HAP-1 (cell line): ENCODE results near the gene MAB21L3.

Experiments used
- DNase-seq, 2 experiments: peaks; one replicate each; pipeline ENCODE4 v3.0.0-alpha.2; 2016 to 2020; ENCODE audit warnings: low spot score in 2 of 2
- H3K27me3 ChIP-seq: fragments of 250-450 bp; sonication (Bioruptor Pico); 2 replicates; pipeline ENCODE4 v1.5.1; 2020; ENCODE audit warnings: low read depth, mild to moderate bottlenecking, moderate library complexity
- H3K36me3 ChIP-seq: fragments of 250-450 bp; sonication (Bioruptor Pico); replicated peaks from 2 replicates; pipeline ENCODE4 v1.5.1; 2020; ENCODE audit warnings: mild to moderate bottlenecking
- H3K4me1 ChIP-seq: fragments of 250-450 bp; sonication (Bioruptor Pico); 2 replicates; pipeline ENCODE4 v1.5.1; 2020; ENCODE audit warnings: mild to moderate bottlenecking
- H3K4me3 ChIP-seq: fragments of 250-450 bp; sonication (Bioruptor Pico); 2 replicates; pipeline ENCODE4 v1.5.1; 2020; ENCODE audit warnings: mild to moderate bottlenecking, moderate library complexity
- H3K9me3 ChIP-seq: fragments of 250-450 bp; sonication (Bioruptor Pico); 2 replicates; pipeline ENCODE4 v1.5.1; 2020; ENCODE audit warnings: mild to moderate bottlenecking, moderate library complexity
- in situ Hi-C: fragments of 300-500 bp; cut with MboI; formaldehyde crosslinking; loops from 3 replicates; pipeline ENCODE4 v1.14.3; 2020; ENCODE audit warnings: low sequenced_read_pairs, inconsistent platforms, mixed read lengths

MAB21L3 gene

DNA sequence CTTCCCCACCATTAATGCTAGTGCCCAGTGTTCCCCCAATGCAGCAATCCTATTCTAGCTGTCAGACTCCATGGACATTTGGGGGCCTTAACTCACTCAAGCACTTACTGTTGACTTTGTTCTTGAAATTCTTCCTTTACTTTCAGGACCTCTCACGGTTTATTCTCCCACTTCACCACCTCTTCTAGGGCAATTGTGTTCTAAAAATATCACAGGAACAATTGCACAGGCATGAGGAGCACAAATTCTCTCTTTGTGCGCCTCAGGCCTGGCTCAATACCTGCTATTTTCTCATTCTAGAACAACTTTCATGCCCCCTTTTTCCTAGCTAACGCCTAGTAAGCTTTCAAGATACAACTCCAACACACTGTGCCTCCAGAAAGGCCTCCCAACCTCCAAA, 7.3 kb downstream of the MAB21L3 start:
- Histone ChIP-seq H3K9me3 (no peaks in the 10 kb centered on the region), H3K4me3 (no peak overlapping the region), H3K27me3 (no peaks in the 10 kb centered on the region), H3K4me1 (no peaks in the 10 kb centered on the region), H3K36me3 (no peaks in the 10 kb centered on the region)
- DNase-seq: no peak
- in situ Hi-C loops: no loop called here

DNA sequence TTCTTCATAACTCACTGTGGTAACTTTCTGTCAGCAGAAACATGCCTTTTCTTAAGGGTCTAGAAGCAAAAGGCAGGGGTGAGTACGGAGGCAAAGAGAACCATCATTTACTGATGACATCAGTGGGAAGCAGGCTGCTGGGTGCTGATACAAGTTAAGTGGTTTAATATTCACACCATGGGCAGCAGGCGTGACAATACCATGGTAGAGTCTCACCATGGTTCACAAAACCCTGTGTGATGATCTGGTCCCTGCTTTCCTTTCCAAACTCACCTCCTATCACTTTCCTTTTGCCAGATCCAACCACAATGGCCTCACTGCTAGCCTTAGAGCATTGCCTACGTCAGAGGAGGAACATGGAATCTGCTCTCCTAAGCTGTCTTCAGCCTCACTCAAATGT, 8.7 kb downstream of the MAB21L3 start:
- Histone ChIP-seq H3K4me3 (no peak overlapping the region), H3K4me1 (no peaks in the 10 kb centered on the region), H3K9me3 (no peaks in the 10 kb centered on the region), H3K36me3 (no peaks in the 10 kb centered on the region), H3K27me3 (no peaks in the 10 kb centered on the region)
- in situ Hi-C loops: no loop called here
- DNase-seq: no peak

- no peak overlapping the region for H3K4me3 ChIP-seq
- no peak for DNase-seq
- in situ Hi-C loops: no loop called here
- H3K27me3 ChIP-seq: no peaks in the 10 kb centered on the region
- no peaks in the 10 kb centered on the region for H3K9me3 ChIP-seq
- peaks cover 7% of the 10 kb centered on the region; the same call in 1 of the 2 replicates for H3K4me1 ChIP-seq
- no peaks in the 10 kb centered on the region for H3K36me3 ChIP-seq
These were observed 12.0 kb downstream of the MAB21L3 start for GRCh38 chr1:116122955-116123757.

GRCh38 chr1:116123837-116124533, 12.8 kb downstream of the MAB21L3 start:
- Histone ChIP-seq H3K4me3 (no peak overlapping the region), H3K9me3 (no peaks in the 10 kb centered on the region), H3K27me3 (no peaks in the 10 kb centered on the region), H3K36me3 (no peaks in the 10 kb centered on the region), H3K4me1 (peaks cover 7% of the 10 kb centered on the region; the same call in 1 of the 2 replicates)
- DNase-seq: no peak
- in situ Hi-C loops: no loop called here

DNA sequence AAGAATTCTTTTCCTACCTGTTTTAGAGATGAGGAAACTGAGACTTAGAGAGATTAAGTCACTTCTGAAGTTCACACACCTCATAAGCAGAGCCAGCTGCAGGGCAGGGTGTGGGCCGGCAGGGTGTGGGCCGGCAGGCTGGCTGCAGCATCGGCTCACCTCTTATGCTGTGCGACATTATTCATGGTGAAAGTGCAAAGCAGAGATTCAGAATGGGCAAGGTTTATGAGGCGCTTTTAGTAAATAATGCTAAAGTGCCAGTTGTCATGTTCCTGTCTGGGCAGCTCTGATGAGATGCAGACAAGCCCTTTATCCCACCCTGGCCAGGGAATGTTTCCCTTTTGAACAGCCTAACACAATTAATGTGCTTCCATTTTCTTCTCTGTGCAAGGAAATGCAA, 14.6 kb downstream of the MAB21L3 start:
- DNase-seq: no peak
- H3K4me3 ChIP-seq: no peak overlapping the region
- H3K9me3 ChIP-seq: no peaks in the 10 kb centered on the region
- no peaks in the 10 kb centered on the region for H3K27me3 ChIP-seq
- no peaks in the 10 kb centered on the region for H3K36me3 ChIP-seq
- peaks cover 7% of the 10 kb centered on the region; the same call in 1 of the 2 replicates for H3K4me1 ChIP-seq
- in situ Hi-C loops: no loop called here

DNA sequence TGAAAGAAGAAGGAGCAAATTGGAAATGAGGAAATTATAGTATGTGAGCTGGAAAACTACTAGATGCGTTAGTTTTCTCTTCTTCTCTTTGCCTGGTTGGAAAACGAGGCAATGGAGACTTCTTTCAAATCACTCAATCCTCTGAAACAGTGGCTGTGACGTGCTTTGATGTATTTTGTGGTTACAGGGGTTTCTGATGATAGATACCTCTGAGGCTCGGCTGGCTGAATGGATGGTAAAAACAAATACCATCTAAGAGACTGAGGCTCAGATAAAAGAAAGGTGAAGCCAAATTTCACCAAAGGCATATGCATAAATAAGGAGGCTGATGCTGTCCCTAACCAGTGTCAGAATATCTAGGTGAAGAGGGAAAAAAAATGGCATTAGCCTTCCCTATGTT, 15.1 kb downstream of the MAB21L3 start:
- no peak for DNase-seq

GRCh38 chr1:116127123-116127847, 16.1 kb downstream of the MAB21L3 start:
- Histone ChIP-seq H3K9me3 (no peaks in the 10 kb centered on the region), H3K4me3 (no peak overlapping the region), H3K36me3 (no peaks in the 10 kb centered on the region), H3K27me3 (no peaks in the 10 kb centered on the region), H3K4me1 (peaks cover 7% of the 10 kb centered on the region; the same call in 1 of the 2 replicates)
- in situ Hi-C loops: no loop called here
- no peak for DNase-seq

More for the DNA sequence above, 15.1 kb downstream of the MAB21L3 start:
- no peaks in the 10 kb centered on the region for H3K9me3 ChIP-seq
- no peak overlapping the region for H3K4me3 ChIP-seq
- in situ Hi-C loops: no loop called here
- H3K36me3 ChIP-seq: no peaks in the 10 kb centered on the region
- H3K4me1 ChIP-seq: peaks cover 7% of the 10 kb centered on the region; the same call in 1 of the 2 replicates
- H3K27me3 ChIP-seq: no peaks in the 10 kb centered on the region

GRCh38 chr1:116127848-116128540, 16.8 kb downstream of the MAB21L3 start:
- Histone ChIP-seq H3K36me3 (no peaks in the 10 kb centered on the region), H3K9me3 (no peaks in the 10 kb centered on the region), H3K4me3 (no peak overlapping the region), H3K27me3 (no peaks in the 10 kb centered on the region), H3K4me1 (peaks cover 7% of the 10 kb centered on the region; the same call in 1 of the 2 replicates)
- in situ Hi-C loops: no loop called here
- DNase-seq: no peak

DNA sequence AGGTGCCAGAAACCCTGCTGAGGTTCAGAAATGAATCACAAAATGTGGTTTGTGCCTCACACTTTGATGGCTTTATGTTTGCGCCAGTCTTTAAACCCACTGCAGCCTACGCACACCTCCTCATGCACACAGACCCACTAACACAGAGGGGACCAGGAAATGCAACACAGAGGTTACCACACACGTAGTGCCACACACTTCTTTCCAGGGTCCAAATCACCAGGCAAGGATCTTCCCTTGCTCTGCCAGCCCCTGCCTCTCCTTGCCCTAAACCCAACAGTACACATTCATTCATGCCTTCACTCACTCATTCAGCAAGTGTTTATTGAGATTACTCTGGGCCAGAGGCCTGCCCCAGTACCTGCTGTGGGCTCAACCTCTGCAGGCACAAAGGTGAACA, 17.5 kb downstream of the MAB21L3 start:
- Histone ChIP-seq H3K4me1 (peaks cover 7% of the 10 kb centered on the region; the same call in 1 of the 2 replicates), H3K9me3 (no peaks in the 10 kb centered on the region), H3K4me3 (no peak overlapping the region), H3K36me3 (no peaks in the 10 kb centered on the region), H3K27me3 (no peaks in the 10 kb centered on the region)
- DNase-seq: no peak
- in situ Hi-C loops: no loop called here

- peaks cover 7% of the 10 kb centered on the region; the same call in 1 of the 2 replicates for H3K4me1 ChIP-seq
- in situ Hi-C loops: no loop called here
- H3K36me3 ChIP-seq: no peaks in the 10 kb centered on the region
- H3K27me3 ChIP-seq: no peaks in the 10 kb centered on the region
- DNase-seq: no peak
- H3K9me3 ChIP-seq: no peaks in the 10 kb centered on the region
- no peak overlapping the region for H3K4me3 ChIP-seq
These were observed 18.3 kb downstream of the MAB21L3 start for GRCh38 chr1:116129537-116129936.

DNA sequence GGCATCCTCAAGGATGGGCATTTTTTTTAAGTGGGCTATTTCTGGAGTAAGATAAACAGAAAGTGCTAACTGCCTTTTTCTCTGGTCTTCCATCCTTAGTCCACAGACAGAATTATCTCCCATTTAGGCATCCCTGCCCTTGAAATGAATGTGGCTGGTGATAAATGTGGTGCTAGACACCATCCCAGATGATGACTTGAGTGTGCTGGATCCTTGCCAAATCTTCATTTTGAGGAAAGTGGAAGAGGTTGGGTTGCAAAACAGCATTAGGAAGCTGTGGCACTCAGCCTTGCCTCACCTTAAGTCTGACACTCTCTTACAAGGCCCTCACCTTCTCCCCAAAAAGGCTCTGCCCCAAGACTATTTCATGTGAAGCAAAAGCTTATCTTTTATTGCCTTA, 19.2 kb downstream of the MAB21L3 start:
- in situ Hi-C loops: loop anchor here (5.0 kb wide), 1 partner anchor 352 kb away; no protein-coding TSS in a partner anchor

GRCh38 chr1:116131170-116131569, 20.0 kb downstream of the MAB21L3 start:
- no peak for DNase-seq
- in situ Hi-C loops: loop anchor here (5.0 kb wide), 1 partner anchor 351 kb away; no protein-coding TSS in a partner anchor
- H3K27me3 ChIP-seq: no peaks in the 10 kb centered on the region
- no peaks in the 10 kb centered on the region for H3K9me3 ChIP-seq
- H3K36me3 ChIP-seq: no peaks in the 10 kb centered on the region
- H3K4me3 ChIP-seq: no peak overlapping the region
- H3K4me1 ChIP-seq: no peaks in the 10 kb centered on the region

More for the DNA sequence above, 19.2 kb downstream of the MAB21L3 start:
- H3K9me3 ChIP-seq: no peaks in the 10 kb centered on the region
- DNase-seq: no peak
- H3K4me3 ChIP-seq: no peak overlapping the region
- H3K36me3 ChIP-seq: no peaks in the 10 kb centered on the region
- H3K27me3 ChIP-seq: no peaks in the 10 kb centered on the region
- H3K4me1 ChIP-seq: peaks cover 7% of the 10 kb centered on the region; the same call in 1 of the 2 replicates
